LNCAP (cell line): Measurements from ENCODE around the gene DCP1A.

Experiments used
- CTCF ChIP-seq: fragments of 450-650 bp; IDR thresholded peaks from 2 replicates; pipeline ENCODE4 v1.5.1; 2017; ENCODE audit warnings: mild to moderate bottlenecking

DCP1A gene

GRCh38 chr3:53259427-53260259 is 87.7 kb downstream of the DCP1A start:
- no peak for TF ChIP-seq CTCF

GRCh38 chr3:53258600-53259426 is 88.5 kb downstream of the DCP1A start:
- no peak for TF ChIP-seq CTCF

- TF ChIP-seq CTCF = no peak
These were observed 89.9 kb downstream of the DCP1A start for GRCh38 chr3:53257465-53257864.

- TF ChIP-seq CTCF = no peak
These were observed 90.7 kb downstream of the DCP1A start for GRCh38 chr3:53256704-53257055.

GRCh38 chr3:53255775-53256703 is 91.3 kb downstream of the DCP1A start, which contains the start of gene TKT:
TSS of gene TKT (minus strand) at chr3:53256022. CDS start at chr3:53255942, 80 bp downstream.
- TF ChIP-seq CTCF = no peak

GRCh38 chr3:53255423-53255774 is 91.9 kb downstream of the DCP1A start:
- TF ChIP-seq CTCF = no peak
